K562 (cell line): ENCODE data around the gene IPO9. TPM values are rescaled to one million over a fixed set of nuclear protein-coding genes. Genes with fewer than 3 reads are reported as not detected.

Experiments
- ATAC-seq: fragments of 200-7000 bp; cut with Tn5 transposase; 3 replicates; pipeline ENCODE4 v1.9.1; 2020; ENCODE audit warnings: moderate library complexity
- BruUV-seq: library from RNA; stranded (reverse); fragments of 400-500 nt; replicated peaks from 2 replicates; lab custom pipeline; 2021; lab: Mats Ljungman, UMichigan
- CTCF ChIA-PET: fragments of 300-600 bp; formaldehyde crosslinking; extraction: SDS; loops from one replicate; lab custom pipeline; 2021; ENCODE audit warnings: low intra/inter-chr PET ratio; lab: Yijun Ruan, JAX
- POLR2A ChIA-PET: fragments of 300-600, 350-650 bp; sonication (Branson Sonifier 250); formaldehyde crosslinking; extraction: SDS; loops from one replicate; lab custom pipeline; 2021; ENCODE audit warnings: antibody characterized with exemption, inconsistent platforms; lab: Yijun Ruan, JAX
- DNase-seq, 4 experiments: peaks; one replicate each; pipeline versions ENCODE4 v3.0.0 to v3.0.0-alpha.2; 2011 to 2018; ENCODE audit warnings: low spot score in 3 of 4, mixed read lengths in 3 of 4; ENCODE audit errors: extremely low read depth in 1 of 4
- FAIRE-seq: peaks from 2 replicates; lab custom pipeline; 2011; peaks lifted over from hg19 to GRCh38; lab: Jason Lieb, UNC
- H2AFZ ChIP-seq: 2 replicates; pipeline ENCODE4 v1.6.0; 2011; ENCODE audit warnings: low read depth, low read length, control low read depth, inconsistent platforms
- H3K27ac ChIP-seq: fragments of 200-600 bp; 3 replicates; pipeline ENCODE4 v1.8.0; 2011; ENCODE audit warnings: low read depth, mild to moderate bottlenecking, control low read depth, inconsistent platforms, low read length, moderate library complexity, mixed read lengths; ENCODE audit errors: extremely low read depth
- H3K27me3 ChIP-seq, 2 experiments: fragments of 300-600 bp in 1 of 2; 2 replicates in 1 of 2; 3 replicates in 1 of 2; pipeline versions ENCODE4 v1.6.0 to v1.8.0; 2011; ENCODE audit warnings: inconsistent platforms in 2 of 2, low read length in 2 of 2, mild to moderate bottlenecking in 1 of 2, mixed read lengths in 1 of 2, moderate library complexity in 1 of 2; ENCODE audit not compliant: control insufficient read depth in 2 of 2, insufficient read depth in 2 of 2
- H3K36me3 ChIP-seq: fragments of 300-600 bp; 3 replicates; pipeline ENCODE4 v1.8.0; 2011; ENCODE audit warnings: mild to moderate bottlenecking, low read length, inconsistent platforms; ENCODE audit not compliant: control insufficient read depth, insufficient read depth
- H3K4me1 ChIP-seq, 2 experiments: fragments of 200-600 bp in 1 of 2; replicated peaks in 1 of 2; 2 replicates in 1 of 2; 3 replicates in 1 of 2; pipeline versions ENCODE4 v1.5.1 to v1.8.0; 2011; ENCODE audit warnings: inconsistent platforms in 2 of 2, low read length in 2 of 2, mild to moderate bottlenecking in 1 of 2, mixed read lengths in 1 of 2, moderate library complexity in 1 of 2; ENCODE audit not compliant: control insufficient read depth in 2 of 2, insufficient read depth in 2 of 2
- H3K4me2 ChIP-seq: 2 replicates; pipeline ENCODE4 v1.6.1; 2011; ENCODE audit warnings: low read length, control low read depth, inconsistent platforms, mixed read lengths; ENCODE audit not compliant: insufficient read depth
- H3K4me3 ChIP-seq: fragments of 200-600 bp; sonication (generic), shearing (Covaris generic); 2 replicates; pipeline ENCODE4 v1.5.1; 2016; ENCODE audit warnings: control low read depth, inconsistent platforms
- H3K79me2 ChIP-seq: fragments of 200-600 bp; 3 replicates; pipeline ENCODE4 v1.8.0; 2011; ENCODE audit warnings: low read length, inconsistent platforms; ENCODE audit not compliant: control insufficient read depth, insufficient read depth
- H3K9ac ChIP-seq, 2 experiments: 2 replicates each; pipeline versions ENCODE4 v1.6.0 to v1.6.1; 2011; ENCODE audit warnings: low read depth in 2 of 2, low read length in 2 of 2, control low read depth in 1 of 2, inconsistent platforms in 1 of 2, mild to moderate bottlenecking in 1 of 2, mixed read lengths in 1 of 2; ENCODE audit not compliant: insufficient read depth in 1 of 2
- H3K9me1 ChIP-seq: one replicate; pipeline ENCODE4 v1.6.0; 2011; ENCODE audit warnings: inconsistent platforms, mild to moderate bottlenecking, low read length, moderate library complexity; ENCODE audit not compliant: control insufficient read depth, insufficient read depth
- H3K9me3 ChIP-seq: replicated peaks from 2 replicates; pipeline ENCODE4 v1.5.1; 2011; ENCODE audit warnings: low read depth, low read length, inconsistent platforms; ENCODE audit not compliant: control insufficient read depth, insufficient read depth
- H4K20me1 ChIP-seq: replicated peaks from 2 replicates; pipeline ENCODE4 v1.6.1; 2011; ENCODE audit warnings: low read length, inconsistent platforms, mixed read lengths; ENCODE audit not compliant: control insufficient read depth, insufficient read depth
- ARNT ChIP-seq, 2 experiments: fragments of 450-650 bp; IDR thresholded peaks; 2 replicates each; pipeline ENCODE4 v1.6.1; 2016; ENCODE audit warnings: mild to moderate bottlenecking in 1 of 2
- CREB3L1 ChIP-seq: fragments of 450-650 bp; IDR thresholded peaks from 2 replicates; pipeline ENCODE4 v1.6.1; 2014; ENCODE audit warnings: low read depth, mild to moderate bottlenecking, moderate library complexity, borderline replicate concordance
- MTA1 ChIP-seq: fragments of 450-650 bp; IDR thresholded peaks from 2 replicates; pipeline ENCODE4 v1.6.1; 2017; ENCODE audit warnings: borderline replicate concordance
- WGBS: fragments of 100-300 bp; shearing (Covaris generic); methylation state at CpG from one replicate; pipeline ENCODE4 v1.1.6; 2016; ENCODE audit warnings: low coverage, mixed read lengths; ENCODE audit not compliant: insufficient coverage; ENCODE audit errors: missing lambda C conversion rate; 5-methylcytosine and 5-hydroxymethylcytosine counted together
- in situ Hi-C: fragments of 300-500 bp; cut with MboI; formaldehyde crosslinking; loops from 4 replicates; pipeline ENCODE4 v1.15.0; 2018; ENCODE audit warnings: inconsistent platforms, mixed read lengths
- intact Hi-C: fragments of 100-400 bp; cut with micrococcal nuclease; formaldehyde crosslinking; loops from 2 replicates; pipeline ENCODE4 v1.14.2; 2022
- polyA plus RNA-seq, 8 experiments: library from polyadenylated mRNA; depleted of rRNA in 4 of 8; stranded (reverse) in 5 of 8; unstranded in 3 of 8; fragments of >200 nt; fragmentation: Nextera tagmentation in 2 of 8; fragmentation: Illumina TruSeq in 1 of 8; extraction: Ambion mirVana in 2 of 8; extraction: Trizol in 1 of 8; gene quantifications; 2 replicates each; pipeline versions ENCODE4 v1.2.1 to v1.2.3, GENCODE V29; 2011 to 2014; ENCODE audit warnings: inconsistent platforms in 1 of 8, missing spikeins in 1 of 8
- total RNA-seq, 7 experiments: library from RNA; depleted of rRNA in 6 of 7; stranded (reverse); fragments of >200 nt in 6 of 7; fragmentation: Illumina TruSeq in 2 of 7; extraction: Trizol in 2 of 7; gene quantifications; 2 replicates each; pipeline versions ENCODE4 v1.2.1 to v1.2.3, GENCODE V29; 2011 to 2021; ENCODE audit warnings: low replicate concordance in 1 of 7

IPO9 gene
- total and polyA plus RNA-seq, 9 of the 15 experiments (the other 6 are each of a cell fraction or from before 2014, with no cell fraction given): 27.9 to 78.6 (median 43.9) TPM

GRCh38 chr1:201793306-201793925 is 35.5 kb upstream of the IPO9 start:
- FAIRE-seq (no peak), ATAC-seq (peak; percentile 40), DNase-seq (no peak)
- no peaks in the 10 kb centered on the region for H3K79me2 ChIP-seq
- no peak overlapping the region for H3K4me3 ChIP-seq
- WGBS: 48% methylated on average over 10 of the region's 11 CpGs
- no peaks in the 10 kb centered on the region for H3K9me3 ChIP-seq
- in situ Hi-C loops: no loop called here
- H4K20me1 ChIP-seq: no peaks in the 10 kb centered on the region
- 0 out of 4 replicates have a peak, but pooled peaks of 1 of the 2 experiments have one; percentile 3 for TF ChIP-seq ARNT (IDR thresholded peaks at IDR 0.05)
- 0 out of 2 replicates have a peak, but pooled peaks have one; percentile 6 for TF ChIP-seq CREB3L1
- TF ChIP-seq MTA1: no peak
- H3K36me3 ChIP-seq: peaks cover 10% of the 10 kb centered on the region; the same call in 1 of the 3 replicates
- intact Hi-C loops: loop anchor here (1.0 to 10.0 kb wide), 5 partner anchors 84 to 349 kb away; no protein-coding TSS in a partner anchor
- no peak overlapping the region for H3K9ac ChIP-seq
- ChIA-PET CTCF (interaction anchor here (0.7 to 5.7 kb wide), 5 partner anchors 13 to 312 kb away, joined by 3 to 73 read pairs (median 10); no protein-coding TSS in a partner anchor), POLR2A (interaction anchor here (0.6 to 1.0 kb wide), 5 partner anchors 12 to 234 kb away, joined by 3 to 4 read pairs (median 4); no protein-coding TSS in a partner anchor)
- no TSS peak for BruUV-seq
- H3K9me1 ChIP-seq: no peaks in the 10 kb centered on the region
- no peaks in the 10 kb centered on the region; a peak in 1 of 5 replicates for H3K27me3 ChIP-seq
- H3K4me1 ChIP-seq: no peaks in the 10 kb centered on the region
- H3K4me2 ChIP-seq: no peak overlapping the region
- H3K27ac ChIP-seq: no peak overlapping the region
- no peak overlapping the region for H2AFZ ChIP-seq
